Glomerular endothelial cell (primary cell): Measurements from ENCODE around the gene MCM5. TPM values are rescaled to one million over a fixed set of nuclear protein-coding genes. Genes with fewer than 3 reads are reported as not detected.

Experiments
- DNase-seq: peaks from one replicate; pipeline ENCODE4 v3.0.0-alpha.2; 2011; ENCODE audit warnings: low read depth, low spot score; ENCODE audit errors: extremely low read depth
- total RNA-seq: library from RNA; depleted of rRNA; stranded (reverse); fragments of >200 nt; gene quantifications from 2 replicates; pipeline ENCODE4 v1.2.3, GENCODE V29; 2015

The MCM5 gene
- total RNA-seq, 1 donor from 2014 or later = 33.6 TPM

- DNase-seq = no peak
Measured at GRCh38 chr22:35400501-35400790, 506 bp downstream of the MCM5 start.

- DNase-seq = no peak
Measured at GRCh38 chr22:35401863-35402262, 1.9 kb downstream of the MCM5 start.

- no peak for DNase-seq
Measured at GRCh38 chr22:35403356-35403755, 3.4 kb downstream of the MCM5 start.

GRCh38 chr22:35404176-35404575, 4.2 kb downstream of the MCM5 start:
- DNase-seq = no peak

GRCh38 chr22:35406443-35406842, 6.5 kb downstream of the MCM5 start:
- DNase-seq = no peak

- no peak for DNase-seq
Measured at GRCh38 chr22:35407362-35407761, 7.4 kb downstream of the MCM5 start.

GRCh38 chr22:35409783-35410662, 10.1 kb downstream of the MCM5 start:
- DNase-seq = no peak

- no peak for DNase-seq
Measured at GRCh38 chr22:35410663-35411034, 10.7 kb downstream of the MCM5 start.

- DNase-seq = no peak
Measured at GRCh38 chr22:35411102-35411501, 11.2 kb downstream of the MCM5 start.

GRCh38 chr22:35413624-35414023, 13.7 kb downstream of the MCM5 start:
- no peak for DNase-seq

- DNase-seq = no peak
Measured at GRCh38 chr22:35417606-35418005, 17.7 kb downstream of the MCM5 start.

GRCh38 chr22:35418088-35418487, 18.1 kb downstream of the MCM5 start:
- DNase-seq = no peak

- no peak for DNase-seq
Measured at GRCh38 chr22:35418731-35419130, 18.8 kb downstream of the MCM5 start.

- DNase-seq = no peak
Measured at GRCh38 chr22:35419756-35420155, 19.8 kb downstream of the MCM5 start.

- no peak for DNase-seq
Measured at GRCh38 chr22:35421121-35421520, 21.2 kb downstream of the MCM5 start.

- DNase-seq = no peak
Measured at GRCh38 chr22:35422145-35422544, 22.2 kb downstream of the MCM5 start.

GRCh38 chr22:35422936-35423335, 23.0 kb downstream of the MCM5 start:
- DNase-seq = no peak

GRCh38 chr22:35424081-35424480, 24.1 kb downstream of the MCM5 start:
- no peak for DNase-seq

- no peak for DNase-seq
Measured at GRCh38 chr22:35424761-35425160, 24.8 kb downstream of the MCM5 start.

- no peak for DNase-seq
Measured at GRCh38 chr22:35425546-35425945, 25.6 kb downstream of the MCM5 start.

- DNase-seq = no peak
Measured at GRCh38 chr22:35425971-35426800, 26.2 kb downstream of the MCM5 start.

- DNase-seq = no peak
Measured at GRCh38 chr22:35426801-35427140, 26.8 kb downstream of the MCM5 start.
